SHP77 treated with DMSO at 0.1 percent for 48 hours (cell line): ENCODE results near the gene TIMP2.
"Not testable (repeated sequence)": the region's sequence is repeated elsewhere in the genome, so short reads cannot be mapped to it uniquely, and the experiment has no call there.

ENCODE experiments used
- DNase-seq: peaks from one replicate; lab custom pipeline; 2025; lab: John Stamatoyannopoulos, UW

TIMP2 gene

DNA sequence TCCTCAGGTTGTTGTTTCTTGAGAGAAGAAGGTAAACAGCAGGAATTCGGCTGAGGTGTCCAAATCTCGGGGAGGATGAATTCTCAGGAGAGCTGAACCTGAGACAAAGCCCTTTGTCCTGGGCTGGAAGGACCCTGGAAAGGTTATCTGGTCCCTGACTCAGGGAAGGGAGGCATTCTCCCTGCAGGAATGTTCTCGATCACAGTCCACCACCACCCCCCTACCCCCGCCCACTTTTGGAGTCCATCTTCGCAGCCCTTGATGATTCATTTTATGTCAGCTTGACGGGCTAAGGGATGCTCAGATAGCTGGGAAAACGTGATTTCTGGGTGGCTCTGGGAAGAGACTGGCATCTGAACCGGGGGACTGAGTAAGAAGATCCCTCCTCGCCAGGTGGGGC, 20.8 kb downstream of the TIMP2 start:
- DNase-seq = no peak

DNA sequence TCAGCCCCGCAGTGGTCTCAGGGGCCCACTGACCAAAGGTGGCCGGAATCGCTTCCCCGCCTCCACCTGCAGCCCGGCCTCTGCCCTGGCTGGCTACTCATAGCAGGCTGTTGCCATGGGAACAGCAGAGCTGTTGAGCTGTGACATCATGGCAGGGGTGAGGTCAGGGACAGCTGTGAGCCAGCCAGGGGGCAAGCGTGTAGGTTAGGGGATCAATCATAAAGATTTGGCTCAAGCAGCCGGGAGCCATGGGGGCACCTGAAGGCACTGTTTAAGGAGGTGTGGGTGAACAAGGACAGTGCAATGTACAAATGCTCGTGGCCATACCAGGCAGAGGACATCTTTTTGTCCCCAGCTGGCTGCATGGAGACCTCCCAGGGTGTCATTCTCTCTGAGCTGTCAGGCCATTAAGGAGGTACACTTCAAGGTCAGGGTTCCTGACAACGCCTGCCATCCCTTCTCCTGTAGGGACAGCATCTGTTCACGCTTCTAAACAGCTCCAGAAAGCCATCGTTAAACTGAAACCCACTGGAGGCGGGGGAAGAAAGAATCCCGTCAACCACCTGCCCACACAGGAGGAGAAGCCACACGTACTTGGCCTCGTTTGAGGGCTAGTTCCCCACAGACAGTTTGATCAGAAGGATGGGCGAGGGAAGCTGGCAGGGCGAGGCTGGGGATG, 21.9 kb downstream of the TIMP2 start, which contains the start of gene CEP295NL:
Gene CEP295NL (minus strand): TSS at position 101 of the 679 bp plus-strand sequence. CDS start 1,373 bp downstream, outside the sequence.
- DNase-seq = peak; percentile 74

DNA sequence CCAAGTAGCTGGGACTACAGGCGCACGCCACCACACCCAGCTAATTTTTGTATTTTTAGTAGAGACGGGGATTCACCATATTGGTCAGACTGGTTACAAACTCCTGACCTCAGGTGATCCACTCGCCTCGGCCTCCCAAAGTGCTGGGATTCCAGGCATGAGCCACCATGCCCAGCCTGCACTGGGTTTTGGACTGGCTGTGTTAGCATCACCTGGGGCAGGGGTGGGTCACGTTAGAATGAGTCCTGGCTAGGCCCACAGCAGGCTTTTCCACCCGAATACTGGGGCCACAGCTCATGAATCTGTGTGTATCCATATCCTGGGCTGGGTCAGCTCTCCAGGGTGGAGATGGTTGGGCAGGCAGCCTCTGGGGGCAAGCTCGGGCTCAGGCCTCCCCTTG, 23.0 kb downstream of the TIMP2 start:
- DNase-seq = not testable (repeated sequence)

DNA sequence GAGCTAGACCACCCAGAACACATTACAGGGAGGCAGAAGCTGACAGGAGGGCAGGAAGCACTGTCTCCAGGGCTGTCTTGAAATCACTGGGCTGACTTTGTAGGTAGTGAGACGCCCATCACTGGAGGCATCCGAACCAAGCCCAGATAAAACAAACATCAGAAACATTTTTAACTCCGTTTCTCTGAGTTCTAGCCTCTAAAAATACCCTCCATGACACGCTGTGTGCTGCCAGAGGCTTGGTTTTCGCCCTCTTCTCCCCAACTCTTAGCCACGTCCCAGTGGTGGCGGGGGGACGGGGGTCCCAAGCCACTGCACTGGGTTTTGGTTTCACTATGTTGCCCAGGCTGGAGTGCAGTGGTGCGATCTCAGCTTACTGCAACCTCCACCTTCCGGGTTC, 23.4 kb downstream of the TIMP2 start:
- DNase-seq = no peak

DNA sequence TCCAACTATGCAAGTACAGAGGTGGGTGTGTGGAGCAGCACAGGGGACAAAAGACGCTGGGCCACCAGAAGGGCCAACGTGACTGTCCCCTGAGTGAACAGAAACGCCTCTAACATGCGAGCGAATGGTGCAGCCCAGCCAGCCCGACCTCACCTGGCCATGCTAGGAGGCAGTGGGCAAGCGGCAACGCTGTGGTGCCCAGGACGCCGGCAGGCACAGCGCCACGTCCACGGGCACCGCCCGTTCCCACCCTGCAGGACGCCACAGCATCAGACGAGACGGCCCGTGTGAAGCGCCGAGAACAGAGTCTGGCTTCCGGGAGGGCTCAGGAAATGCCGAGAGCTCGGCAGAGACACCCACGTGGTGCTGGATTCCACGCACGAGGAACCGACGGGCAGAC, 24.4 kb downstream of the TIMP2 start:
- DNase-seq = no peak

DNA sequence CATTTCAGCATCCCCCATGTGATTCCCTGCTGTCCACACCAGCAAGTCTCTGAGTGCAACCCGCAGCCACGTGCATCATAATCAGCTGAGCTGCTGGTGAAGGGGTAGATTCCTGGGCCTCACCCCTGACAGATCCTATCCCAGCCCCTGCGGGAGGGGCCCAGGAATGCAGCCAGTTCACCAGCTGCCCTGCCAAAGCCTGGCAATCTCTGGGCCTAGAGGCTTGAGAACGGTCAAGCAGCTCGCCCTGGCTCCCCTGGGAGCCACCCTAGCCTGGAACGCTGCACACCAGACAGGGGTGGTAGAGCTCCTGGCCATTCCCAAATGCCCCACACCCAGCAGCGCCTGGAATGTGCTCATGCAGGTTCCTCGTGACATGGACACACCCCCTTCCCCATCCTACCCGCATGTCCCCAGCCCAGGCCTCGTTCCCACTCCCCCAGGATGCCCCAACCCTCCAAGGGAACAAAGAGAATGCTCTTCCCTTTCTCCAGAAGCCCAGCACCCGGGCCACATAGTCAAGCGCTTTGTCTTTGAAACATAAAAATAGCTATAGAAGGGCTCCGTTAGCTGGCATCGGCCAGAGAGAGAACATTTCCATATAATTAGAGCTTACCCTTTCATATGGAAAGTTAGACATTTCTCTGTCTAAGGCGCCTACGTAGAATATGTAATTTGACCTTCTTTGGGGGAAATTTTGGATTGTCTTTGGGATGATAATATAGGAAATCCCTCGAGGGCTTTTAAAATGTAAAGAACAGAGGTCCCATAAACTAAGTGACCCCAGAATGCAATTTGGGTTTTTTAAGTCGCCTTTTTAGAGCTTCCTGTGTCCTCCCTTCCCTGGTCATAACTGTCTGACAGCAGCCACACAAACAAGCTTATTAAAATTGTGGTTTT, 25.6 kb downstream of the TIMP2 start:
- DNase-seq = no peak

DNA sequence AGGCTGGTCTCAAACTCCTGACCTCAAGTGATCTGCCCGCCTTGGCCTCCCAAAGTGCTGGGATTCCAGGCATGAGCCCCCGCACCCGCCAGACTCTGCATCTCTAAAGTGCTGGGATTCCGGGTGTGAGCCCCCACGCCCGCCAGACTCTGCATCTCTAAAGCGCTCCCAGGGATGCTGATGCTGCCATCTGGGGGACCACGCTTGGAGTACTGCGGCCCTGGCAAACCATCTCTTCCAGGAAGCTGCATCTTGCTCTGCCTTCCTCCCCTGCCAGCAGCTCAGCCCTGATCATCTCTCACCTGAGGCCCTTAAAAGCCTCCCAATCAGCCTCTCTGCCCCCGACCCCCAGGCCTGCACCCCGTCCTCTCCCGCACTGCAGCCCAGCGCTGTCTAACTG, 26.2 kb downstream of the TIMP2 start:
- no peak for DNase-seq

DNA sequence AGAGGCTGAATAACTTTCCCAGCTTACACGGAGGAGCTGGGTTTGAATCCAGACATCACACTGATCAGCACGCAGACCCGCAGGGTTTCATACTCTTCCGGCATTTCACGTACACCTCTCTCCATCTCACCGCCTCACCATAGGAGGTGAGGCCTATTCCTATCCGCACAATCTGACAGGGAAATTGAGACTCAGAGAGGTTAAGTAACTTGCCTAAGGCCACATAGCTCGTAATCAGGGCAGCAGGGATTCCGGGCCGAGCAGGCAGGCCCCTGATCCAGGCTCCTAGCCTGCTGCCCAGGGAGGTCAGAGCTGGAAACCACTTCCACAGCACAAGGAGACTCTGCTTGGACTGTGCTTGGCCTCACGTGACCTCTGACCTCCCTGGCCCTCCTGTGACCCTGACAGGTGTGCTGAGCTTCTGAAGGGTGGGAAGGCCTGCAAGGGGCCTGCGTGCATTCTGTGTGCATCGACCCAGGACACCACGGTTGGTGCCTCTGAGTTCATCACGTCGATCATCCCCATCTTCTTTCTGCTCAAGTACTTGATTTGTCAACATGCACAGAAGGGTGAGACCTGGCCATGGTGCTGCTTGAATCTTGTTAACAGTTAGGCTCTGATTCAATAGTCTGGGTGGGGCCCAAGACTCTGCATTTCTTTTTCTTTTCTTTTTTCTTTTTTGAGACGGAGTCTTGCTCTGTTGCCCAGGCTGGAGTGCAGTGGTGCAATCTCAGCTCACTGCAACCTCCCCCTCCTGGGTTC, 26.9 kb downstream of the TIMP2 start:
- DNase-seq = no peak

DNA sequence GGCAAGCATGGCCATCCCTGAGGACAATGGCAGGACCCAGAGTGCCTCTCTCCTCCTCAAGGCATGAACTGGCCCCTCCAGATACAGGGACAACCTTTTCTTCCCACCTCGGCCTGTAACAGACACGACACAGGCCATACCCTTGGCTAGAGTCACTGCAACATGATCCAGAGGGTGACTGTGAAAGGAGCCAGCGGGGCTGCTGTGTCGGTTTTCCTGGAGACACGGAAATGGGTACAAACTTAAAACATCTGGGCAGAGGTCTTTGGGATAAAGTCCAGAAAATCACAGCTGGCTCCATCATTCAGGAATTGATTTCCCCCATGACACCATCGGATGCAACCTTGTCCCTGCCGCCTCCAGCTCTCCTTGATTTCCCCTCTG, 27.5 kb downstream of the TIMP2 start:
- DNase-seq = no peak

DNA sequence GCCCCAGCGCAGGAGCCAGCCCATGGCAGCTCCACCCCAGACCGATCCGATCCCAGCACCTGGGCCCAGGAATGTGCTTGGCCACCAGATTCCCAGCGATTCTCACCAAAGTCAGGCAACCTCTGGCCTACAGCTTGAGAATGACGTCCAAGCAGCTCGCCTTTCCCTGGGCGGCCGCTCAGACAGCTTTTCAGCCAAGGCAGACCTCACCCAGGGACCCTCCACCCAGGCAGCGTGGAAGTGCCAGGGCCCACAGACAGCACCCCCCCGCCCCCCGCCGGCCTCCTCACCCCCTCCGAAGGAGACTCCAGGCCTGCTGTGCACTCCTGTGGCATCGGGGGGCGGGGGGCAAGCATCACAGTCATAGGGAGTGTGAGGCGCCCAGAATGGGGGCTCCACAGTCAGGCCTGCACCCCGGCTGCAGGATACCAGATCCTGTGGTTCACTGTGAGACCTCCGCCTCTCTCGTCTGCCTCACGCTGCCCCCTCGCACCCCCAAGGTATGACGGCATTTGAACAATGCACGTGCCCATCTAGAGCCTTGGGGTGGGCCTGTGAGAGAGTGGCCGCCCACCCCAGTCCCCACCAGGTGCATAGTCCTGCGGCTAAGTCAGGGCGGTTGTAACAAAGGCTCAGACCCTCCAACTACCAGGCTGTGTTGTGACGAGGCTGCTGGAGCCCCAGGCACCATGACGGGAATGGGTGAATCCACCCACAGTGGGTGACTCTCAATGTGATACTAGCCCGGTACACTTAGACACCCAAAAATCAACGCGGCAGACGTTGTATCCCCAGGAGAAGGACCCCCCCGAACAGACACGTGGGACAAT, 28.1 kb downstream of the TIMP2 start:
- no peak for DNase-seq

DNA sequence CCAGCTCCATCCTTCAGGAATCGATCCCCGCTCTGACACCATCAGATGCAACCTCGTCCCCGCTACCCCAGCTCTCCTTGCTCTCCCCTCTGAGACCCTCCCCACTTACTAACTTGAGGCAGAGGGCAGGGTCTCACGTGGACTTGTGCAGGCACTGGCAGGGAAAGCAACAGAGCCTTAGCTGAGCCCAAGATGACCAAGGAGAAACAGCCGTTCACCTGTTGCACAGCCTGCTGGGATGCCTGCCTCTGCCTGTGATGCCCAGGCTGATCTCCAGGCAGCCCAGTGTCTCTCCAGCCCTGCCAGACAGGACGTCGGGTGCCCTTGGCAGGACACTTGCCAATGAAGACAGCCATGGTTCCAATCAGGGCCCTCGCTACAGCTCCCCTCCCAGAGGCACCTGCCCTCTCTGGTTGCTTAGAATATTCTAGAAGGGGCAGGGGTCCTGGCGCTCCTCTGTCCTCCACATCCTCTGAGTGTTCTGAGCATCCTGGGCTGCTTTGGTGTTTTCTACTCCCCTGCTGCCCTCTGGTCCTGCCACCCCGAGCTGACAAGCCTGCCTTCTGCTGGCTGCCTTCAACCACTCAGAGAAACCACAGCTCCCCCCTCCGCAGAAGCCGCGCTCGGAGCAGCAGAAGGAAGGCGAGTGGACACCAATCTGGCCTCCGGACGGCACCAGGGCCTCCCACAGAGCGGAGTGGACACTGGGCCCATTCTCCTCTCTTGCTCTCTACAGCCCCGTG, 28.9 kb downstream of the TIMP2 start:
- DNase-seq = no peak

DNA sequence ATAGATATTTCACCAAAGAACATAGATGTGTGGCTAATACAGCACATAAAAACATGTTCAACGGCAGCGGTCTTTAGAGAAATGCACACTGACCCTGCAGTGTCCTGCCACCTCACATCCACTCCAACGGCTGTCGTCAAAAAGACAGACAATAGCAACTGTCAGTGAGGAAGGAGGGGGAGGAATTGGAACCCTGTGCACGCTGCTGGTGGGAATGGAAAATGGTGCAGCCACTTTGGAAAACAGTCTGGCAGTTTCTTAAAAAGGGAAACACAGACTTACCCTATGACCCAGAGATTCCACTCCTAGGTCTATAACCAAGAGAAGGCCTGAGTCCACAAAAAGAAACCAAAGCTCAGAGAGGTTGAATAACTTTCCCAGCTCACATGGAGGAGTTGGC, 29.9 kb downstream of the TIMP2 start:
- DNase-seq = no peak

DNA sequence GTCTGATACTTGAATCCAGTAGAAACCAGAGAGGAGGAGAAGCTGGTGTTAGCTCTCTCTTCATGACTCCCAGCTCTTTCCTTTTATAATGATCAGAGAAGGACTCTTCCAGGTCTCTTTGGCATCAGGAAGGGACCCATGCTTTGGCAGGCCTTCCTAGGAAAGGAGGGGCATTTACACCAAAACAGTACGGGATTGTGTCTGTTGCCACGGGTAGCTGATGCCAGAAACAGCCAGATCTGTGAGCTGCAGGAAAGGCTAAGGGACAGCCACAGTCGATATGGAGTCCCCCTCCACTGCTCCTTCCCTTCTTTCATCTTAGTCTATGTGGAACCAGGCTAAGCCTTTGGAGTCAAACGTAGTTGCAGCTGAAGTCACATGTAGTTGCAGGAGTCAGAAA, 31.5 kb downstream of the TIMP2 start:
- no peak for DNase-seq

DNA sequence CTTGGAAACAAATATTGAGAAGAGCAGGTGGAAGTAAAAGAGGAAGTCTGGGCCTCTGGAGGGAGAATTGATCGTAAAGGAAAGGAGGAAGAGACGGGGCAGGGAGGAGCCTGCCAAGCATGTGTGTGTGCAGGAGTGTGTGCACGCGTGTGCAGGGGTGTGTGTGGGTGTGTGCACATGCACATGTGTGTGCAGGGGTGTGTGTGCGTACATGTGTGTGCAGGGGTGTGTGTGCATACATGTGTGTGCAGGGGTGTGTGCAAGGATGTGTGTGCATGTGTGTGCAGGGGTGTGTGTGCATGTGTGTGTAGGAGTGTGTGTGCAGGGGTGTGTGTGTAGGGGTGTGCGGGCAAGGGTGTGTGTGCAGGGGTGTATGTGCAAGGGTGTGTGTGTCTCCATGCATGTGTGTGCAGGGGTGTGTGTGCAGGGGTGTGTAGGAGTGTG, 32.2 kb downstream of the TIMP2 start:
- no peak for DNase-seq

DNA sequence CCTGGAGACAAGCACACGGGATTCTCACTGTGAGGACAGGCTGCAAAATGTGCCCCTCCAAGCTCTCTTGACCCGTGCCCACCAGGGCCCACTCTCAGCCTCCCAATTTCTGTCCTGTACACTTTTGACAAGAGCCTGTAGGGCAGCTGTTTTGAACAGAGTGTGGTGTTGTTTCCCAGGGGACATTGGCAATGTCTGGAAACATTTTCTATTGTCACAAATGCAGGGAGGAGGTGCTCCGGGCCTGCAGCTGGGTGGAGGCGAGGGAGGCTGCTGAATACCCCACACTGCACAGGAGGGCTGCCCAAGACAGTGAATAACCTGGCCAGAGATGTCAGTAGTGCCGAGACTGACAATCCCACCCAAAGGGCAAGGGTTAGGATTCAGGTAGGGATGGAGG, 32.7 kb downstream of the TIMP2 start:
- DNase-seq = no peak

DNA sequence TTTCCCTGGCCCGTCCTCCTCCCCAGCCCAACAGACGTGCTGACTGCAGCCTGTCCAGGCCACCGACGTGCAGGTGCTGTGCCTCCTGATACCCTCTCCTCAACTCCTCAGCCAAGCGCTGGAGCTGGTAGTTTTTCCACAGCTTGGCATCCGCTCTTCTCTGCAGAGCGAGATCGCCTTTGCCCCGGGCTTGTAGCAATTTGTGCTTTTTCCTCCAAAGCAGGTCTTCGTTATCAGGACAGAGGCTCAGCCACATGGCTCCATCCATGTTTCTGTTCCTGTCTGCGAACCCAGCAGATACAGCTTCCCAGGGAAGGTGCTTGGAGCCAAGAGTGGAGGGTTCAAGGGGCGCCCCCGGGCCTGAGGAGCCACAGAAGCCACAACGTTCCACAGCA, 33.1 kb downstream of the TIMP2 start:
- DNase-seq = no peak

DNA sequence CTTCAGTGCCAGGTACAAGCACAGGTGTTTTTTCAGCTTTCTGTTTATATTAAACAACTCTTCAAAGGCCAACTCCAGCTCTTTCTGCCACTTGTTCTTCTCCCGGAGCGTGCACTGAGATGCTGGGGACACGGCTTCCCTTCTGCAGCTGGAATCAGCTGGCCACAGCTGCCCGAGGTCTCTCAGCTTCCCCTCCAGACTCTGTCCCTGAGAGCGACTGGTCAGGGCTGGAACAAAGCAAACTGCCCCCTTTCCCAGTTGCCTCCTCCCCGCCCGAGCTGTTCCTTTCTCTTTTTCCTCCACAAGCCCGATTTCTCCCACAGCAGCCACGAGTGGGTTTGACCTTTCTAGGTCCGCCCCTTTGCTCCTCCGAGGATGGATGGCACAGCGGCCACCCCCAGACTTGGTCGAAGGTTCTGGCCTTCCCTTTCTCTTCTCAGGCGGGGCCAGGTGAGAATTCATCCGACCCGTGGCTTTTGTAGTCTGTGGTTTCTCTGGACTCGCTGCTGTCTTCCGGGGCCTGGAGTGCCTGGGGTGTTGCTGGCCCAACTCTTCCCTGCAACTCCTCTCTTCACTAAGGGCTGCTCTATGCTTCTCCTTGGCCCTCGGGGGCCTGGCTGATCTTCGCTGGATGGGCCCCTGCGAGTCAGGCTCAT, 33.7 kb downstream of the TIMP2 start:
- no peak for DNase-seq

DNA sequence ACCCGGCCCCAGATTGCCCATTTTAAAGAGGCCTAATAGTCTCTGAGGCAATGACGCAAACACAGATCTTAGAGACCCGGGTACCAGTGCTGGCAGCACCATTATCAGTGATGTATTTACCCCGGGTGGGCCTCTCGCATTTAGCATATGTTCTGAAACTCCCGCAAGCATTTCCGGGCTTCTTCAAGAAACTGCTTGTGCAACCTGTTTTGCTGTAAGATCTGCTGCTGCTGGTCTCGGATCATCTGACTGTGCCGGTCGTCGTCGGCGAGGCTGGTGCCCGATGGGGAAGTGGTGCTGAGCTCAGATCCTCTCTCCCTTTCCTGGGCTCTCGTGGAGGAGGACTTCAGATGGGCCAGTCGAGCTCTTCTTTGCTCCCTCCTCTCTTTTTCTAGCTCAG, 34.7 kb downstream of the TIMP2 start:
- no peak for DNase-seq

DNA sequence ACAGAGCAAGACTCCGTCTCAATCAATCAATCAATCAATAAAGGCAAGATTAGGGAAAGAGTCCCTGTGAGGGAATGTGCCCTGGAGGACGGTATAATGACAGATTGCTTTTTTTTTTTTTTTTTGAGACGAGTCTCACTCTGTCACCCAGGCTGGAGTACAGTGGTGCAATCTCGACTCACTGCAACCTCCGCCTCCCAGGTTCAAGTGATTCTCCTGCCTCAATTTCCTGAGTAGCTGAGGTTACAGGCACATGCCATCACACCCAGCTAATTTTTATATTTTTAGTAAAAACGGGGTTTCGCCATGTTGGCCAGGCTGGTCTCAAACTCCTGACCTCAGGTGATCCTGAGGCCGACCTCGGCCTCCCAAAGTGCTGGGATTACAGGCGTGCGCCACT, 35.1 kb downstream of the TIMP2 start:
- not testable (repeated sequence) for DNase-seq

DNA sequence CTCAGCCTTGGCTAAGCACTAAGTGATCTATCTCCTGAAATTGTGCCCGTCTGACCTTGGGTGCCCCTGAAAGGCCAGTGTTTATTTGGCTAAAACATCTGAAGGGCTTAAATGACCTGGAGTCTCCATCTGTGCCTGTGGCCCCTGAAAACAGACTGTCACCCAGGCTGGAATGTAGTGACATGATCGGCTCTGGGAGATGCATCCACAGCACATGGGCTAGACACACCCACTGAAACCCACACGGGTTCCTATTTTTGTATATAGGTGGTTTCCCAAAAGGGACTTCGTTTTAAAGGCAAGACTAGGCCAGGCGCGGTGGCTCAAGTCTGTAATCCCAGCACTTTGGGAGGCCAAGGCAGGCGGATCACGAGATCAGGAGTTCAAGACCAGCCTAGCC, 35.7 kb downstream of the TIMP2 start:
- DNase-seq = no peak
